SU-DHL-6 (cell line): ENCODE measurements around the gene GAS7.

ENCODE experiments used
- CTCF ChIP-seq: fragments of 200-600 bp; sonication (generic); IDR thresholded peaks from one replicate; pipeline ENCODE4 v1.5.1; 2017; ENCODE audit warnings: antibody characterized with exemption, mild to moderate bottlenecking, low read length, moderate library complexity; ENCODE audit not compliant: insufficient read depth, poor library complexity, severe bottlenecking
- EZH2phosphoT487 ChIP-seq: fragments of 200-600 bp; sonication (generic), shearing (Covaris generic); conservative IDR thresholded peaks from 2 replicates; pipeline ENCODE4 v1.6.1; 2018; ENCODE audit warnings: mild to moderate bottlenecking, antibody characterized with exemption, low read length, moderate library complexity, mixed read lengths

GRCh38 chr17:9902120-9902519, 296.3 kb downstream of the GAS7 start:
- TF ChIP-seq CTCF (no peak), EZH2phosphoT487 (no peak)
